Measurements from ENCODE around the gene CYS1.
"Not testable (repeated sequence)": the region's sequence is repeated elsewhere in the genome, so short reads cannot be mapped to it uniquely, and the experiment has no call there.

CYS1 gene

GRCh38 chr2:10028407-10028987 is 51.7 kb downstream of the CYS1 start:
- no peak for DNase-seq

- DNase-seq: no peak
These were observed 52.4 kb downstream of the CYS1 start for GRCh38 chr2:10027660-10028330.

- DNase-seq: no peak
These were observed 53.2 kb downstream of the CYS1 start for GRCh38 chr2:10026940-10027569.

GRCh38 chr2:10022966-10023662 is 57.1 kb downstream of the CYS1 start:
- no peak for DNase-seq

GRCh38 chr2:10022445-10022844 is 57.8 kb downstream of the CYS1 start:
- no peak for DNase-seq

- no peak for DNase-seq
These were observed 58.2 kb downstream of the CYS1 start for GRCh38 chr2:10022041-10022421.

GRCh38 chr2:10019602-10020400 is 60.4 kb downstream of the CYS1 start:
- no peak for DNase-seq

- DNase-seq: no peak
These were observed 61.0 kb downstream of the CYS1 start for GRCh38 chr2:10019174-10019573.

- DNase-seq: no peak
These were observed 62.8 kb downstream of the CYS1 start for GRCh38 chr2:10017313-10017941.

- no peak for DNase-seq
These were observed 63.4 kb downstream of the CYS1 start for GRCh38 chr2:10016802-10017258.

GRCh38 chr2:10016001-10016801 is 64.0 kb downstream of the CYS1 start:
- no peak for DNase-seq

- DNase-seq: not testable (repeated sequence)
These were observed 64.7 kb downstream of the CYS1 start for GRCh38 chr2:10015376-10015989.

- no peak for DNase-seq
These were observed 65.6 kb downstream of the CYS1 start for GRCh38 chr2:10014418-10015190.

- not testable (repeated sequence) for DNase-seq
These were observed 66.4 kb downstream of the CYS1 start for GRCh38 chr2:10013651-10014417.

- DNase-seq: no peak
These were observed 67.2 kb downstream of the CYS1 start for GRCh38 chr2:10012963-10013461.

- DNase-seq: not testable (repeated sequence)
These were observed 67.7 kb downstream of the CYS1 start for GRCh38 chr2:10012366-10012962.

- DNase-seq: not testable (repeated sequence)
These were observed 68.4 kb downstream of the CYS1 start for GRCh38 chr2:10011606-10012325.

Data from DMS79 (cell line).